ENCODE measurements around the gene GAPDHS.

GAPDHS gene

DNA sequence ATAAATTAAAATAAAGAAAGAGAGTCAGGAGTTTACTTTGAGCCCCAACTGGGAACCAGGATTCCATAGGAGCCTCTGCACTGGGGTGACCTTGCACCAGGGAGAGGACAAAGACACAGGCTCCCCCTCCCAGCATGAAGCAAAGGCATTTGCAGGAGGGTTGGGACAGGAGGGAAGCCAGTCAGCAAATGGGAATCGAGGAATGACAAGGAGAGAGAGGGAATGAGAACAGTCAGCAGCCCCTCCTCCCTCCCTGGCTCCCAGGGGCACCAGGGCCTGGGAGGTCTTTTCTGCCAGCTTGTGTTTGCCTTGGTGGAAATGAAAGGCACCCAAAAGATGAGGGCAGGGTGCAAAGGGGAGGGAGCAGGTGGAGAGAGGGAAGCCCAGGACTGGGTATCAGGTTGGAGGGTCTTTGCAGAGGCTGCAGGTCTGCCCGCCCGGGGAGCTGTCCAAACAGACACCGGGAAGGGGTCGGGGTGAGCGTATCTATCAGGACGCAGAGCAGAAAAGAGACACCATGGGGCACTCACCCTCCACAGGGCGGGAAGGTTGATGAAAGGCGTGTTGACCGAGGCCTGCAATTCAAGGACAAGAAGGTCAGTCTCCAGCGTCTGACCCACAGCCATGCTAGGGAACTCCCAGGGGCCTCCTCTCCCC lies 8.9 kb upstream of the GAPDHS start:
- TF ChIP-seq CTCF (IDR thresholded peaks at IDR 0.05; ENCODE audit: low read depth, low read length, missing control alignments), result no peak

DNA sequence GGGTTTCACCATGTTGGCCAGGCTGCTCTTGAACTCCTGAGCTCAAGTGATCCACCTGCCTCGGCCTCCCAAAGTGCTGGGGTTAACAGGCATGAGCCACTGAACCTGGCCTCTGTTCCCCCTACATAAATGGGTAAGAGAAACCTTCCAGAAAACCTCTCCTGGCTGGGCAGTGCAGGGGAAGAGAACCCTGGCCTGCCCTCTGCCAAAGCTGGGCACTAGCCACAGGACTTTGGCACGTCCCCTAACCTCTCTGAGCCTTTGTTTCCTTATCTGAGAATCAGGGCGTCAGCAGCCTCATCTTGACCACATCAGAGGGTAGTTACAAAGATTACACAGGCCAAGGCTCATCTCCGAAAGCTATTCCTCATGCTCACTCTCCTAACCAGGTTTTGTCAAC lies 7.4 kb upstream of the GAPDHS start:
- no peak overlapping the region for H3K4me3 ChIP-seq (replicated peaks; ENCODE audit: low read depth, low read length)
- no peak for TF ChIP-seq CTCF (IDR thresholded peaks at IDR 0.05; ENCODE audit: low read depth, low read length, missing control alignments)
- no peak for DNase-seq (ENCODE audit: extremely low read depth, low read depth)

More for the DNA sequence above, 8.9 kb upstream of the GAPDHS start:
- DNase-seq (ENCODE audit: extremely low read depth, low read depth), result no peak
- no peak overlapping the region for H3K4me3 ChIP-seq (replicated peaks; ENCODE audit: low read depth, low read length)

GRCh38 chr19:35528218-35529038 lies 4.8 kb upstream of the GAPDHS start, which contains the start of gene SBSN:
TSS of gene SBSN (minus strand) at chr19:35528311. CDS start at chr19:35528281, 30 bp downstream.
- TF ChIP-seq CTCF (IDR thresholded peaks at IDR 0.05; ENCODE audit: low read depth, low read length, missing control alignments), result no peak
- H3K4me3 ChIP-seq (replicated peaks; ENCODE audit: low read depth, low read length), result no peak within 1 kb of the TSS
- DNase-seq (ENCODE audit: extremely low read depth, low read depth), result no peak

- DNase-seq (ENCODE audit: extremely low read depth, low read depth), result no peak
- no peak for TF ChIP-seq CTCF (IDR thresholded peaks at IDR 0.05; ENCODE audit: low read depth, low read length, missing control alignments)
- no peak overlapping the region for H3K4me3 ChIP-seq (replicated peaks; ENCODE audit: low read depth, low read length)
These were observed 3.7 kb upstream of the GAPDHS start for GRCh38 chr19:35529241-35530218.

DNA sequence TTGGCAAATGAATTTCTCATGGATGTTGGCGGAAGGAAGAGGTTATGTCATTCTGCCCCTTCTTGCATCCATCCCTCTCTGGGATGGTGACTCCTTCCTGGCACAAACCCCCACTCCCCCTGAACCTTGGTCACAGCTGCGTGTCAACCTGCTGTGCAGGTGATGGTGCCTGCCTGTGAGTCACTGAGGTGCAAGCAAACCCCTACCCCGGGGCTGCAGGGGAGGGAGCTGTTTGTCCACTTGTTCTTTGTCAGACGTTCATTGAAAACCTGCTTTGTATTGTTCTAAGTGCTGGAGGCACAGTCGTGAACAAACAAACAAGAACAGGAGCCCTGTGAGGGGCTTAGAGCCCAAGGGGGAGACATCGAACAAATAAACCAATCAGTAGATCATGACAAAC lies 2.0 kb upstream of the GAPDHS start:
- DNase-seq (ENCODE audit: extremely low read depth, low read depth), result no peak
- no peak overlapping the region for H3K4me3 ChIP-seq (replicated peaks; ENCODE audit: low read depth, low read length)
- no peak for TF ChIP-seq CTCF (IDR thresholded peaks at IDR 0.05; ENCODE audit: low read depth, low read length, missing control alignments)

DNA sequence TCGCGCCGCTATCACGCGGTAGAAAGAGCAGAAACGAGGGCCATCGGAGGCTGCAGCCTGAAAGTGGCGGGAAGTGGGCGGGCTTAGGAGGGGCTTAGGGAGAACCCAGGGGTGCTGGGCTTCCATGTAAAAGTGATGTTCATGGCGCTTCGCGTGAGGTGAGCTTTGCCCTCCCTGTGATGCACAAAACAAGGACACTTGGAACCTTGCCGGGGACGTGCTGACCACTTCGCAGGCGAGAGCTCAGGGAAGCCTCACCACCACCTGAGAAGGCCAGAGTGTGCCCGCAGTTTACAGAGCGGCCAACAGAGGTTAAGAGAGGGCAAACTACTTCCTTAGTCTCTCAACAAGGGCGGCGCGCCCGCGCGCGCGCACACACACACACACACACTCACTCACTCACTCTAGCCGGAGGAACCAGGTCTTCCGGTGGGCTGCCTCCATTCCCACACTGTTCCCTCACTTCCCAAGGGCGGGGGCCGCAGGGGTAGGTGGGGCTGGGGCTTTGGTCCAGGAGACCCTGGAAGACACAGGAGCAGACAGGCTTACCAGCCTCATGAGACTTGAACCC lies 651 bp downstream of the GAPDHS start:
- no peak for TF ChIP-seq CTCF (IDR thresholded peaks at IDR 0.05; ENCODE audit: low read depth, low read length, missing control alignments)
- DNase-seq (ENCODE audit: extremely low read depth, low read depth), result no peak
- H3K4me3 ChIP-seq (replicated peaks; ENCODE audit: low read depth, low read length), result no peak overlapping the region
